ENCODE measurements around the gene FAM124A. TPM values are rescaled to one million over a fixed set of nuclear protein-coding genes. Genes with fewer than 3 reads are reported as not detected.

The FAM124A gene
- total RNA-seq, 2 experiments from 2014 or later, result 0.44 TPM; not detected in 1

DNA sequence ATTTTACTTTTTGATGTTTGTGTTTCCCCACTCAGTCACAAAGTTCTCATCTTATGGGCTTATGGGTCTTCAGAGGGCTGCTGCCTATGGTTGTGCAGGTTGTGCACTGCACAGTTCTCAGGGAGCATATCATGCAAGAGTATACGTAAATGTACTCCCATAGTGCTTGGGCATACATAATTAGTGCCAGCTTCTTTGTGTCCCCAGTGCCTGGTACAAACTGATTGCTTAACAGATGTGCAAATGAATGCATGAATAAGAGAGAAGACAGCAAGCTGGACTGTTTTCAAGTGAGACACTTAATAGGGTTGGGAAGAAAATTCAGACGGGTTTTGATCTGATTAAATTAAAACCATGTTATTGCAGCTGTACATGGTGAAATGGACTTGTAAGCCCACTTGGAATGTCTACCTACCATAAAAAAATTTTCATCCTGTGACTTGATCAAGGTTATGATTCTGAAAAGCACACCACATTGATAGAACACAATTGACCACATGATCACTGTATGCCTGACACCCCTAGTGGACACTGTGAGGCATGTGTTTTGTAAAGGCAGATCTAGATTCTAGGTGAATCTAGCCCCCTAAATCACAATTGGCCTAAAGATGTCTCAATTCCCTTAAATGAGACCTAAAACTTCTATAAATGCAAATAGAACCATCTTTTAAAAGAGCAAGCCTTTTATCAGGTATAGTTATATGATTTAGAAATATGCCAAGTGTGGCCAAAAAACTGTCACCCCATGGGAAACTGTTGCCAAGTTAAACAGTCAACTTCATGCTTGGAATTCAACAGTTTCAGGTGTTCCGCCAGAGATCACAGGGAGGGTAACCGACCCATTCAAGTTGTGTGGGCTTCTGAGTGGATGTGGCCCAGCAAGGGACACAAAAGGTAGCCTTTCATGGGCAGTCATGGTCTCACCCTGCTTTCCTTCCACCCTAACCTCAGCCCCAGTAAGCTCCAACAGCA lies 27.9 kb downstream of the FAM124A start:
- DNase-seq (ENCODE audit: low spot score), result peak; percentile 36
- Histone ChIP-seq H3K4me3 (ENCODE audit: low read depth, low read length, poor library complexity, severe bottlenecking) (no peak overlapping the region), H3K27ac (ENCODE audit: low read depth, low read length, poor library complexity, severe bottlenecking) (no peak overlapping the region), H3K9me2 (ENCODE audit: insufficient read depth, low read length) (no peaks in the 10 kb centered on the region), H3K9me3 (ENCODE audit: low read length) (no peaks in the 10 kb centered on the region), H3K36me3 (ENCODE audit: insufficient read depth, low read length) (no peaks in the 10 kb centered on the region), H3K4me1 (ENCODE audit: insufficient read depth, low read length, poor library complexity, severe bottlenecking) (peaks cover 17% of the 10 kb centered on the region), H4K20me1 (ENCODE audit: insufficient read depth, low read length) (no peaks in the 10 kb centered on the region), H3K4me2 (ENCODE audit: low read length) (no peak overlapping the region), H3K79me2 (ENCODE audit: insufficient read depth, low read depth, low read length) (no peaks in the 10 kb centered on the region), H2AFZ (ENCODE audit: low read length) (no peak overlapping the region)
- ChIA-PET CTCF (ENCODE audit: unreplicated experiment) (no interaction called here), POLR2A (interaction anchor here (0.5 kb wide), 1 partner anchor 56 kb away, joined by 4 read pairs; no protein-coding TSS in a partner anchor)
- BruUV-seq (replicated peaks), result no TSS peak
- no peak for TF ChIP-seq EZH2phosphoT487 (IDR thresholded peaks at IDR 0.05; ENCODE audit: borderline replicate concordance, low read depth, low read length)
- TF ChIP-seq, protein P1, sequence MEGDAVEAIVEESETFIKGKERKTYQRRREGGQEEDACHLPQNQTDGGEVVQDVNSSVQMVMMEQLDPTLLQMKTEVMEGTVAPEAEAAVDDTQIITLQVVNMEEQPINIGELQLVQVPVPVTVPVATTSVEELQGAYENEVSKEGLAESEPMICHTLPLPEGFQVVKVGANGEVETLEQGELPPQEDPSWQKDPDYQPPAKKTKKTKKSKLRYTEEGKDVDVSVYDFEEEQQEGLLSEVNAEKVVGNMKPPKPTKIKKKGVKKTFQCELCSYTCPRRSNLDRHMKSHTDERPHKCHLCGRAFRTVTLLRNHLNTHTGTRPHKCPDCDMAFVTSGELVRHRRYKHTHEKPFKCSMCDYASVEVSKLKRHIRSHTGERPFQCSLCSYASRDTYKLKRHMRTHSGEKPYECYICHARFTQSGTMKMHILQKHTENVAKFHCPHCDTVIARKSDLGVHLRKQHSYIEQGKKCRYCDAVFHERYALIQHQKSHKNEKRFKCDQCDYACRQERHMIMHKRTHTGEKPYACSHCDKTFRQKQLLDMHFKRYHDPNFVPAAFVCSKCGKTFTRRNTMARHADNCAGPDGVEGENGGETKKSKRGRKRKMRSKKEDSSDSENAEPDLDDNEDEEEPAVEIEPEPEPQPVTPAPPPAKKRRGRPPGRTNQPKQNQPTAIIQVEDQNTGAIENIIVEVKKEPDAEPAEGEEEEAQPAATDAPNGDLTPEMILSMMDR (conservative IDR thresholded peaks at IDR 0.05; ENCODE audit: low read length), result peak; percentile 80
- intact Hi-C loops (cut with micrococcal nuclease; ENCODE audit: unreplicated experiment), result no loop called here

DNA sequence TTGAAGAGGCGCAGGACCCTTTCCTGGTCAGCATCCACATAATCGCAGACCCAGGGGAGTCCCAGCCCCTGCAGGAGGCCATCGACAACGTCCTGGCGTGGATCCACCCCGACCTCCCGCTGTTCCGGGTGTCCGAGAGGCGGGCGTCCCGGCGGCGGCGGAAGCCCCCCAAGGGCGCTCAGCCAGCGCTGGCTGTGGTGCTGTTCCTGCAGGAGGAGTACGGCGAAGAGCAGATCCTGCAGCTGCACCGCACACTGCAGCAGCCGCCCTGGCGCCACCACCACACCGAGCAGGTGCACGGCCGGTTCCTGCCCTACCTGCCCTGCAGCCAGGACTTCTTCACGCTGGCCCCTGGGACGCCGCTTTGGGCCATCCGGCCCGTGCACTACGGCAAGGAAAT lies 29.3 kb downstream of the FAM124A start:
- Histone ChIP-seq H3K27ac (ENCODE audit: low read depth, low read length, poor library complexity, severe bottlenecking) (no peak overlapping the region), H3K4me3 (ENCODE audit: low read depth, low read length, poor library complexity, severe bottlenecking) (no peak overlapping the region), H4K20me1 (ENCODE audit: insufficient read depth, low read length) (no peaks in the 10 kb centered on the region), H3K4me2 (ENCODE audit: low read length) (no peak overlapping the region), H3K79me2 (ENCODE audit: insufficient read depth, low read depth, low read length) (no peaks in the 10 kb centered on the region), H3K36me3 (ENCODE audit: insufficient read depth, low read length) (no peaks in the 10 kb centered on the region), H3K4me1 (ENCODE audit: insufficient read depth, low read length, poor library complexity, severe bottlenecking) (peaks cover 17% of the 10 kb centered on the region), H3K9me3 (ENCODE audit: low read length) (no peaks in the 10 kb centered on the region), H3K9me2 (ENCODE audit: insufficient read depth, low read length) (no peaks in the 10 kb centered on the region), H2AFZ (ENCODE audit: low read length) (no peak overlapping the region)
- BruUV-seq (replicated peaks), result no TSS peak
- TF ChIP-seq EZH2phosphoT487 (IDR thresholded peaks at IDR 0.05; ENCODE audit: borderline replicate concordance, low read depth, low read length), result no peak
- intact Hi-C loops (cut with micrococcal nuclease; ENCODE audit: unreplicated experiment), result no loop called here
- CTCF ChIA-PET (ENCODE audit: unreplicated experiment), result interaction anchor here (1.0 kb wide), 1 partner anchor 35 kb away, joined by 3 read pairs; no protein-coding TSS in a partner anchor
- POLR2A ChIA-PET, result interaction anchor here (1.3 kb wide), 1 partner anchor 14 kb away, joined by 8 read pairs; no protein-coding TSS in a partner anchor
- DNase-seq (ENCODE audit: low spot score), result no peak

GRCh38 chr13:51252954-51253532 lies 30.8 kb downstream of the FAM124A start:
- peak overlapping the region; percentile 77; the same call in 1 of the 2 replicates for H2AFZ ChIP-seq (ENCODE audit: low read length)
- BruUV-seq (replicated peaks), result no TSS peak
- intact Hi-C loops (cut with micrococcal nuclease; ENCODE audit: unreplicated experiment), result no loop called here
- H3K9me2 ChIP-seq (ENCODE audit: insufficient read depth, low read length), result no peaks in the 10 kb centered on the region
- H3K27ac ChIP-seq (ENCODE audit: low read depth, low read length, poor library complexity, severe bottlenecking), result no peak overlapping the region
- TF ChIP-seq, protein P1 (conservative IDR thresholded peaks at IDR 0.05; ENCODE audit: low read length), result no peak
- no peak for TF ChIP-seq EZH2phosphoT487 (IDR thresholded peaks at IDR 0.05; ENCODE audit: borderline replicate concordance, low read depth, low read length)
- no peaks in the 10 kb centered on the region for H3K79me2 ChIP-seq (ENCODE audit: insufficient read depth, low read depth, low read length)
- peaks cover 17% of the 10 kb centered on the region for H3K4me1 ChIP-seq (ENCODE audit: insufficient read depth, low read length, poor library complexity, severe bottlenecking)
- CTCF ChIA-PET (ENCODE audit: unreplicated experiment), result no interaction called here
- DNase-seq (ENCODE audit: low spot score), result peak; percentile 36
- POLR2A ChIA-PET, result interaction anchor here (0.9 to 1.3 kb wide), 4 partner anchors 13 to 39 kb away, joined by 3 to 8 read pairs (median 4); no protein-coding TSS in a partner anchor
- H3K36me3 ChIP-seq (ENCODE audit: insufficient read depth, low read length), result no peaks in the 10 kb centered on the region
- H4K20me1 ChIP-seq (ENCODE audit: insufficient read depth, low read length), result no peaks in the 10 kb centered on the region
- H3K9me3 ChIP-seq (ENCODE audit: low read length), result no peaks in the 10 kb centered on the region
- peak overlapping the region; percentile 34 for H3K4me2 ChIP-seq (ENCODE audit: low read length)
- H3K4me3 ChIP-seq (ENCODE audit: low read depth, low read length, poor library complexity, severe bottlenecking), result no peak overlapping the region

Measured in OCI-LY7 (cell line).